Measurements from ENCODE around the gene RNASE2. TPM values are rescaled to one million over a fixed set of nuclear protein-coding genes. Genes with fewer than 3 reads are reported as not detected.
A peak's percentile ranks its signal among the peaks of the same experiment; 100 is the strongest.
"Not testable (repeated sequence)": the region's sequence is repeated elsewhere in the genome, so short reads cannot be mapped to it uniquely, and the experiment has no call there.

RNASE2 gene
- polyA plus RNA-seq, 1 donor: 0.39 TPM

- DNase-seq: no peak
- H3K4me1 ChIP-seq (ENCODE audit: control insufficient read depth, insufficient read depth, low read length): peaks cover 4% of the 10 kb centered on the region
- no peak overlapping the region for H3K27ac ChIP-seq (ENCODE audit: low read length)
- H3K27me3 ChIP-seq (ENCODE audit: control insufficient read depth, insufficient read depth, low read length): no peaks in the 10 kb centered on the region
- H3K4me3 ChIP-seq (ENCODE audit: low read length): no peak overlapping the region
- no CpG with 5 or more reads among the region's 1 CpG for WGBS (ENCODE audit: insufficient coverage, low lambda C conversion rate)
- no peaks in the 10 kb centered on the region for H3K9me3 ChIP-seq (ENCODE audit: control insufficient read depth, low read depth, low read length)
- no peaks in the 10 kb centered on the region for H3K36me3 ChIP-seq (ENCODE audit: control insufficient read depth, insufficient read depth, low read length)
These were observed 25.6 kb downstream of the RNASE2 start for GRCh38 chr14:20980906-20981305.

DNA sequence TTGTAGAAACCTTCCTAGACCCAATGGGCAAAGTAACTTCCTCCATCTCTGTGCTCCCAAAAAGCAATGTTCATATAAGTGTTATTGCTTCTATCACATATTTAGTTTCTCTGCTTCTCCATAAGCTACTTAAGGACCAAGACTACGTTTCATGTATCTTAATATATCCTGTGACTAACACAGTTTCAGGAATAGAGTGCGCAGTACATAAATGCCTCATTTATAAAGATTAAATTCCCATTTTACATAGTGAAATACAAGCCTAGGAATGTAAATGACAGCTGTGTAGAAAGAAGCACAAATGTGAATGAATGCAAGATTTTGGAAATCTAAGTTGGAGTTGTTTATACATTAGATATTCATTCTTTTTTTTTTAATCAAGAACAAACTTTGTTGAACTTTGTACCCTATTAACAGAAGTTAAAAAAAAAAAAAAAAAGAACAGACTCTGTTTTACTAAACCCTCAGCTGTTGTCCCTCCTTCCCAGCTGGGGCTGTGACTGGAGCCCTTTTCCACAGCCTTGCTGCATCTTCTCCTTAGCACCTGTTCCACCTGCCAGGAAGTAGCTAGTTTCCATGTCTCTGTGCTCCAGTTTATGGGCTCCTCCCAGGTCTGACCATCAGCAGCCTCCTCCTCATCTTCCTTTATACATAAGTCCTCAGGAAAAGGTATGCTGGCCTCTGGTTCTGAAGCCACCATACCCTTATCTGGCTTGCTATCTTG is 27.5 kb downstream of the RNASE2 start:
- Histone ChIP-seq H3K27ac (ENCODE audit: low read length) (no peak overlapping the region), H3K4me1 (ENCODE audit: control insufficient read depth, insufficient read depth, low read length) (no peaks in the 10 kb centered on the region), H3K9me3 (ENCODE audit: control insufficient read depth, low read depth, low read length) (no peaks in the 10 kb centered on the region), H3K4me3 (ENCODE audit: low read length) (no peak overlapping the region), H3K36me3 (ENCODE audit: control insufficient read depth, insufficient read depth, low read length) (no peaks in the 10 kb centered on the region), H3K27me3 (ENCODE audit: control insufficient read depth, insufficient read depth, low read length) (no peaks in the 10 kb centered on the region)
- no peak for DNase-seq
- no CpG with 5 or more reads among the region's 2 CpGs for WGBS (ENCODE audit: insufficient coverage, low lambda C conversion rate)

- H3K36me3 ChIP-seq (ENCODE audit: control insufficient read depth, insufficient read depth, low read length); H3K27me3 ChIP-seq (ENCODE audit: control insufficient read depth, insufficient read depth, low read length); H3K9me3 ChIP-seq (ENCODE audit: control insufficient read depth, low read depth, low read length); H3K27ac ChIP-seq (ENCODE audit: low read length); H3K4me3 ChIP-seq (ENCODE audit: low read length); DNase-seq; H3K4me1 ChIP-seq (ENCODE audit: control insufficient read depth, insufficient read depth, low read length): not testable (repeated sequence)
- WGBS (ENCODE audit: insufficient coverage, low lambda C conversion rate): no CpG with 5 or more reads among the region's 4 CpGs
These were observed 30.4 kb downstream of the RNASE2 start for GRCh38 chr14:20985650-20986049.

DNA sequence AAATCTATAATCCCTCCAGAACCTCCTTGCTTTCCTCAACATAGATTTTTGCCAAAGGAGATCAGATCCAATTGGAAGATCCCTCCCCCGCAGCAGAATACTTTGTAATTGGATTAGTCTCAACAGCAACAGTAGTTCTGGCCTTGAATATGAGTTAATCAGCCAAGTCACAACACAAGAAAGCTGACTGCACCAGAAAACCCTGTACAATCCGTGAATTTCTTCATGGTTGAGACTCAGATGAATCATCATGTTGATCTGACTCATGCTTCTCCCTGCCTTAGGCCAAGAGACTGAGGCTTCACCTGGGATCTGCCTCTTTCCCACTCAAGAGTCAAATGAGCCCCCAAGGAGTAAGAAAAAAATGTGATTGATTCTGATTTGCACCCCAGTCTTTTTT is 31.5 kb downstream of the RNASE2 start:
- no peaks in the 10 kb centered on the region for H3K9me3 ChIP-seq (ENCODE audit: control insufficient read depth, low read depth, low read length)
- no peak overlapping the region for H3K27ac ChIP-seq (ENCODE audit: low read length)
- DNase-seq: no peak

GRCh38 chr14:20988717-20989470 is 33.6 kb downstream of the RNASE2 start:
- Histone ChIP-seq H3K27me3 (ENCODE audit: control insufficient read depth, insufficient read depth, low read length) (no peaks in the 10 kb centered on the region), H3K27ac (ENCODE audit: low read length) (peak overlapping the region; percentile 83), H3K4me1 (ENCODE audit: control insufficient read depth, insufficient read depth, low read length) (peaks cover 15% of the 10 kb centered on the region), H3K4me3 (ENCODE audit: low read length) (peak overlapping the region; percentile 71), H3K9me3 (ENCODE audit: control insufficient read depth, low read depth, low read length) (no peaks in the 10 kb centered on the region), H3K36me3 (ENCODE audit: control insufficient read depth, insufficient read depth, low read length) (peaks cover 19% of the 10 kb centered on the region)
- no CpG with 5 or more reads among the region's 15 CpGs for WGBS (ENCODE audit: insufficient coverage, low lambda C conversion rate)
- DNase-seq: no peak

More for the DNA sequence above, 31.5 kb downstream of the RNASE2 start:
- no CpG with 5 or more reads among the region's 2 CpGs for WGBS (ENCODE audit: insufficient coverage, low lambda C conversion rate)
- H3K4me3 ChIP-seq (ENCODE audit: low read length): no peak overlapping the region
- H3K36me3 ChIP-seq (ENCODE audit: control insufficient read depth, insufficient read depth, low read length): peaks cover under 1% of the 10 kb centered on the region
- H3K4me1 ChIP-seq (ENCODE audit: control insufficient read depth, insufficient read depth, low read length): peaks cover 13% of the 10 kb centered on the region
- no peaks in the 10 kb centered on the region for H3K27me3 ChIP-seq (ENCODE audit: control insufficient read depth, insufficient read depth, low read length)

DNA sequence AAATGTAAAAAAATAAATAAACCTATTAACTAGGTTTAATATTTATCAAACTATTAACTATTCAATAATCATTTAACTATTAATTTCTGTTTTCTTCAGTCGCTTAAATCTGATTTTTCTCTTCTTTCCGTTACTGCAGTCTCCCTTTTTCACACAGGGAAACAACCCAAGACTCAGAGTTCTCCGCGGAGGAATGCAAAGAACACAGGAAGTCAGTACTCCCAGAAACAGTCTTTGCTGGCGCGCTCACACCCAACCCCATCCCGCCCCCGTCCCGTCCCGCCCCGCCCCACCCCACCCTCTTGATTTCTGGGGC is 34.1 kb downstream of the RNASE2 start:
- Histone ChIP-seq H3K4me3 (ENCODE audit: low read length) (peak overlapping the region; percentile 71), H3K27me3 (ENCODE audit: control insufficient read depth, insufficient read depth, low read length) (no peaks in the 10 kb centered on the region), H3K4me1 (ENCODE audit: control insufficient read depth, insufficient read depth, low read length) (peaks cover 15% of the 10 kb centered on the region), H3K36me3 (ENCODE audit: control insufficient read depth, insufficient read depth, low read length) (peaks cover 24% of the 10 kb centered on the region), H3K9me3 (ENCODE audit: control insufficient read depth, low read depth, low read length) (no peaks in the 10 kb centered on the region), H3K27ac (ENCODE audit: low read length) (peak overlapping the region; percentile 83)
- 0% methylated on average over 2 of the region's 11 CpGs for WGBS (ENCODE audit: insufficient coverage, low lambda C conversion rate)
- no peak for DNase-seq

GRCh38 chr14:20989787-20990600 is 34.7 kb downstream of the RNASE2 start, which contains the start of gene METTL17:
Gene METTL17, plus strand, starts transcription at chr14:20989980. Its CDS starts 23 bp downstream, at chr14:20990003.
- Histone ChIP-seq H3K36me3 (ENCODE audit: control insufficient read depth, insufficient read depth, low read length) (peaks cover 30% of the 10 kb centered on the region), H3K4me3 (ENCODE audit: low read length) (peak within 1 kb of the TSS; percentile 71), H3K9me3 (ENCODE audit: control insufficient read depth, low read depth, low read length) (no peaks in the 10 kb centered on the region), H3K4me1 (ENCODE audit: control insufficient read depth, insufficient read depth, low read length) (peaks cover 15% of the 10 kb centered on the region), H3K27me3 (ENCODE audit: control insufficient read depth, insufficient read depth, low read length) (no peaks in the 10 kb centered on the region), H3K27ac (ENCODE audit: low read length) (peak within 1 kb of the TSS; percentile 83)
- peak; percentile 94 to 98 for DNase-seq
- WGBS (ENCODE audit: insufficient coverage, low lambda C conversion rate): 0% methylated on average over 1 of the region's 42 CpGs

- H3K4me3 ChIP-seq (ENCODE audit: low read length): no peak overlapping the region
- peaks cover 36% of the 10 kb centered on the region for H3K4me1 ChIP-seq (ENCODE audit: control insufficient read depth, insufficient read depth, low read length)
- peak overlapping the region; percentile 64 for H3K27ac ChIP-seq (ENCODE audit: low read length)
- no peak for DNase-seq
- H3K9me3 ChIP-seq (ENCODE audit: control insufficient read depth, low read depth, low read length): no peaks in the 10 kb centered on the region
- H3K27me3 ChIP-seq (ENCODE audit: control insufficient read depth, insufficient read depth, low read length): no peaks in the 10 kb centered on the region
- no CpG with 5 or more reads among the region's 14 CpGs for WGBS (ENCODE audit: insufficient coverage, low lambda C conversion rate)
- H3K36me3 ChIP-seq (ENCODE audit: control insufficient read depth, insufficient read depth, low read length): peaks cover 49% of the 10 kb centered on the region
These were observed 41.2 kb downstream of the RNASE2 start for GRCh38 chr14:20996521-20996920.

DNA sequence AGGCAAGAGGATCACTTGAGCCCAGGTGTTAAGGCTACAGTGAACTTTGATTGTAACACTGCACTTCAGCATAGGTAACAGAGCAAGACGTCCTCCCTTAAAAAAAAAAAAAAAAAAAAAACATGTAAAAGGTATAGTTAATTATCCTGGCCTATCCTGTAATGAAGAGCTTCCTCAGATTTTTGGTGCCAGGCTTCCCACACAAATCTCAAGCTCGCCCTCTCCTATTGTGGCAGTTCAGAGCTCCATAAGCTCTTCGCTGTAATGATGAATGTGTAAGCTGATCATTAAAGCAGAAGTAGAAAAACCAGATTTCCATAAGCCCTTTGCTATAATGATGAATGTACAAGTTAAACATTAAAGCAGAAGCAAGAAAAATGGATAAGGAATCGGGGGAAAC is 41.8 kb downstream of the RNASE2 start:
- Histone ChIP-seq H3K4me1 (ENCODE audit: control insufficient read depth, insufficient read depth, low read length) (peaks cover 33% of the 10 kb centered on the region), H3K27me3 (ENCODE audit: control insufficient read depth, insufficient read depth, low read length) (no peaks in the 10 kb centered on the region), H3K4me3 (ENCODE audit: low read length) (no peak overlapping the region), H3K9me3 (ENCODE audit: control insufficient read depth, low read depth, low read length) (no peaks in the 10 kb centered on the region), H3K27ac (ENCODE audit: low read length) (peak overlapping the region; percentile 64), H3K36me3 (ENCODE audit: control insufficient read depth, insufficient read depth, low read length) (peaks cover 45% of the 10 kb centered on the region)
- DNase-seq: peak in 1 of 2 donors; percentile 62
- no CpG with 5 or more reads among the region's 4 CpGs for WGBS (ENCODE audit: insufficient coverage, low lambda C conversion rate)

GRCh38 chr14:20997564-20997963 is 42.3 kb downstream of the RNASE2 start:
- Histone ChIP-seq H3K27ac (ENCODE audit: low read length) (peak overlapping the region; percentile 64), H3K4me3 (ENCODE audit: low read length) (no peak overlapping the region), H3K27me3 (ENCODE audit: control insufficient read depth, insufficient read depth, low read length) (no peaks in the 10 kb centered on the region), H3K9me3 (ENCODE audit: control insufficient read depth, low read depth, low read length) (no peaks in the 10 kb centered on the region), H3K36me3 (ENCODE audit: control insufficient read depth, insufficient read depth, low read length) (peaks cover 41% of the 10 kb centered on the region), H3K4me1 (ENCODE audit: control insufficient read depth, insufficient read depth, low read length) (peaks cover 33% of the 10 kb centered on the region)
- no CpG with 5 or more reads among the region's 6 CpGs for WGBS (ENCODE audit: insufficient coverage, low lambda C conversion rate)
- no peak for DNase-seq

Data from large intestine (tissue), 3 donors.